Measurements from ENCODE around the gene DLGAP1.
"Not testable (repeated sequence)": the region's sequence is repeated elsewhere in the genome, so short reads cannot be mapped to it uniquely, and the experiment has no call there.

DLGAP1 gene

GRCh38 chr18:3713166-3713565 lies 741.9 kb downstream of the DLGAP1 start:
- Histone ChIP-seq H3K4me3 (ENCODE audit: low read length in 2 of 2) (no peak overlapping the region), H3K9me3 (ENCODE audit: control insufficient read depth in 2 of 2, low read length in 2 of 2) (no peaks in the 10 kb centered on the region), H3K4me1 (ENCODE audit: control insufficient read depth, insufficient read depth, low read length) (no peaks in the 10 kb centered on the region), H3K27me3 (ENCODE audit: control insufficient read depth in 1 of 2, insufficient read depth in 2 of 2, low read length in 2 of 2) (no peaks in the 10 kb centered on the region), H3K9ac (ENCODE audit: low read length in 2 of 2) (no peak overlapping the region), H3K36me3 (ENCODE audit: control insufficient read depth in 2 of 2, insufficient read depth in 2 of 2, low read length in 2 of 2) (no peaks in the 10 kb centered on the region), H3K27ac (ENCODE audit: low read length) (no peak overlapping the region)

- Histone ChIP-seq H3K36me3 (ENCODE audit: control insufficient read depth in 2 of 2, insufficient read depth in 2 of 2, low read length in 2 of 2) (no peaks in the 10 kb centered on the region), H3K4me1 (ENCODE audit: control insufficient read depth, insufficient read depth, low read length) (no peaks in the 10 kb centered on the region), H3K4me3 (ENCODE audit: low read length in 2 of 2) (no peak overlapping the region), H3K9me3 (ENCODE audit: control insufficient read depth in 2 of 2, low read length in 2 of 2) (no peaks in the 10 kb centered on the region), H3K27ac (ENCODE audit: low read length) (no peak overlapping the region), H3K27me3 (ENCODE audit: control insufficient read depth in 1 of 2, insufficient read depth in 2 of 2, low read length in 2 of 2) (no peaks in the 10 kb centered on the region), H3K9ac (ENCODE audit: low read length in 2 of 2) (no peak overlapping the region)
These were observed 742.6 kb downstream of the DLGAP1 start for GRCh38 chr18:3712491-3712890.

- H3K4me3 ChIP-seq (ENCODE audit: low read length in 2 of 2) = no peak overlapping the region
- H3K27ac ChIP-seq (ENCODE audit: low read length) = no peak overlapping the region
- H3K9ac ChIP-seq (ENCODE audit: low read length in 2 of 2) = no peak overlapping the region
- no peaks in the 10 kb centered on the region for H3K4me1 ChIP-seq (ENCODE audit: control insufficient read depth, insufficient read depth, low read length)
- no peaks in the 10 kb centered on the region for H3K9me3 ChIP-seq (ENCODE audit: control insufficient read depth in 2 of 2, low read length in 2 of 2)
- no peaks in the 10 kb centered on the region for H3K27me3 ChIP-seq (ENCODE audit: control insufficient read depth in 1 of 2, insufficient read depth in 2 of 2, low read length in 2 of 2)
- H3K36me3 ChIP-seq (ENCODE audit: control insufficient read depth in 2 of 2, insufficient read depth in 2 of 2, low read length in 2 of 2) = no peaks in the 10 kb centered on the region
These were observed 744.3 kb downstream of the DLGAP1 start for GRCh38 chr18:3710712-3711301.

- no peaks in the 10 kb centered on the region for H3K27me3 ChIP-seq (ENCODE audit: control insufficient read depth in 1 of 2, insufficient read depth in 2 of 2, low read length in 2 of 2)
- H3K36me3 ChIP-seq (ENCODE audit: control insufficient read depth in 2 of 2, insufficient read depth in 2 of 2, low read length in 2 of 2) = no peaks in the 10 kb centered on the region
- H3K9ac ChIP-seq (ENCODE audit: low read length in 2 of 2) = no peak overlapping the region
- H3K9me3 ChIP-seq (ENCODE audit: control insufficient read depth in 2 of 2, low read length in 2 of 2) = no peaks in the 10 kb centered on the region
- no peak overlapping the region for H3K27ac ChIP-seq (ENCODE audit: low read length)
- H3K4me1 ChIP-seq (ENCODE audit: control insufficient read depth, insufficient read depth, low read length) = no peaks in the 10 kb centered on the region
- H3K4me3 ChIP-seq (ENCODE audit: low read length in 2 of 2) = no peak overlapping the region
These were observed 745.9 kb downstream of the DLGAP1 start for GRCh38 chr18:3709205-3709604.

- H3K9ac ChIP-seq (ENCODE audit: low read length in 2 of 2) = no peak overlapping the region
- no peak overlapping the region for H3K27ac ChIP-seq (ENCODE audit: low read length)
- no peak overlapping the region for H3K4me3 ChIP-seq (ENCODE audit: low read length in 2 of 2)
- no peaks in the 10 kb centered on the region for H3K9me3 ChIP-seq (ENCODE audit: control insufficient read depth in 2 of 2, low read length in 2 of 2)
- no peaks in the 10 kb centered on the region for H3K36me3 ChIP-seq (ENCODE audit: control insufficient read depth in 2 of 2, insufficient read depth in 2 of 2, low read length in 2 of 2)
- H3K27me3 ChIP-seq (ENCODE audit: control insufficient read depth in 1 of 2, insufficient read depth in 2 of 2, low read length in 2 of 2) = peaks cover 0 to 2% of the 10 kb centered on the region in 2 donors
- H3K4me1 ChIP-seq (ENCODE audit: control insufficient read depth, insufficient read depth, low read length) = no peaks in the 10 kb centered on the region
These were observed 748.6 kb downstream of the DLGAP1 start for GRCh38 chr18:3706279-3707097.

- Histone ChIP-seq H3K4me3 (ENCODE audit: low read length in 2 of 2) (no peak overlapping the region), H3K4me1 (ENCODE audit: control insufficient read depth, insufficient read depth, low read length) (no peaks in the 10 kb centered on the region), H3K36me3 (ENCODE audit: control insufficient read depth in 2 of 2, insufficient read depth in 2 of 2, low read length in 2 of 2) (no peaks in the 10 kb centered on the region), H3K9ac (ENCODE audit: low read length in 2 of 2) (no peak overlapping the region), H3K27ac (ENCODE audit: low read length) (no peak overlapping the region), H3K27me3 (ENCODE audit: control insufficient read depth in 1 of 2, insufficient read depth in 2 of 2, low read length in 2 of 2) (peaks cover 0 to 4% of the 10 kb centered on the region in 2 donors), H3K9me3 (ENCODE audit: control insufficient read depth in 2 of 2, low read length in 2 of 2) (no peaks in the 10 kb centered on the region)
These were observed 750.4 kb downstream of the DLGAP1 start for GRCh38 chr18:3704556-3705344.

- H3K4me3 ChIP-seq (ENCODE audit: low read length in 2 of 2) = peak overlapping the region in 1 of 2 donors; percentile 44
- H3K27ac ChIP-seq (ENCODE audit: low read length) = no peak overlapping the region
- H3K36me3 ChIP-seq (ENCODE audit: control insufficient read depth in 2 of 2, insufficient read depth in 2 of 2, low read length in 2 of 2) = no peaks in the 10 kb centered on the region
These were observed 751.4 kb downstream of the DLGAP1 start for GRCh38 chr18:3703732-3704176.

GRCh38 chr18:3699707-3700567 lies 755.2 kb downstream of the DLGAP1 start:
- H3K27ac ChIP-seq (ENCODE audit: low read length); H3K9me3 ChIP-seq (ENCODE audit: control insufficient read depth in 2 of 2, low read length in 2 of 2); H3K4me1 ChIP-seq (ENCODE audit: control insufficient read depth, insufficient read depth, low read length); H3K27me3 ChIP-seq (ENCODE audit: control insufficient read depth in 1 of 2, insufficient read depth in 2 of 2, low read length in 2 of 2); H3K4me3 ChIP-seq (ENCODE audit: low read length in 2 of 2); H3K36me3 ChIP-seq (ENCODE audit: control insufficient read depth in 2 of 2, insufficient read depth in 2 of 2, low read length in 2 of 2); H3K9ac ChIP-seq (ENCODE audit: low read length in 2 of 2): not testable (repeated sequence)

More at GRCh38 chr18:3703732-3704176, 751.4 kb downstream of the DLGAP1 start:
- Histone ChIP-seq H3K4me1 (ENCODE audit: control insufficient read depth, insufficient read depth, low read length) (no peaks in the 10 kb centered on the region), H3K9ac (ENCODE audit: low read length in 2 of 2) (peak overlapping the region in 1 of 2 donors; percentile 47), H3K27me3 (ENCODE audit: control insufficient read depth in 1 of 2, insufficient read depth in 2 of 2, low read length in 2 of 2) (peaks cover 0 to 4% of the 10 kb centered on the region in 2 donors), H3K9me3 (ENCODE audit: control insufficient read depth in 2 of 2, low read length in 2 of 2) (no peaks in the 10 kb centered on the region)

GRCh38 chr18:3694030-3694778 lies 760.9 kb downstream of the DLGAP1 start:
- H3K4me3 ChIP-seq (ENCODE audit: low read length in 2 of 2); H3K9ac ChIP-seq (ENCODE audit: low read length in 2 of 2); H3K9me3 ChIP-seq (ENCODE audit: control insufficient read depth in 2 of 2, low read length in 2 of 2); H3K4me1 ChIP-seq (ENCODE audit: control insufficient read depth, insufficient read depth, low read length); H3K36me3 ChIP-seq (ENCODE audit: control insufficient read depth in 2 of 2, insufficient read depth in 2 of 2, low read length in 2 of 2); H3K27ac ChIP-seq (ENCODE audit: low read length); H3K27me3 ChIP-seq (ENCODE audit: control insufficient read depth in 1 of 2, insufficient read depth in 2 of 2, low read length in 2 of 2): not testable (repeated sequence)

All from stomach smooth muscle (tissue), 2 donors.